ENCODE results near the gene PSMB4.
"Not testable (repeated sequence)": the region's sequence is repeated elsewhere in the genome, so short reads cannot be mapped to it uniquely, and the experiment has no call there.

Gene PSMB4

DNA sequence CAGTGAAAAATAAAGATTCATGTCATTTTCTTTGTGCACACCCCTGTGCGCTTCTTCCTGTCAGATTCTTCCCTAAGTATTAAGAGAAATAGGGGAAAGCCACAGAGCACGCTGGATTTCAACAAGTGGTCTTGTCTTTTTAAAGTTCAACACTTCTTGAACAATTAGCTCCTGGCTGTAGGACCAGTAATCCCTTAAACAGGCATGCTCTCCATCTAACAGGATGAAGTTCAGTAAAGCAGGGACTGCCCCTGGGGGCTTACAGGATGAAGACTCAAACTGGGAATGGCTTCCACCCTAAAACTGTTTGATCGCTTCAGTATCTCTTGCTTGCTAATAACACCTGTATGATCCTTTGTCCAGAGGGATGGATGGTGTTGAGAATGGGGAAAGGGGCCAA is 4.2 kb downstream of the PSMB4 start:
- no peak for TF ChIP-seq ZNF274 (IDR thresholded peaks at IDR 0.05; ENCODE audit: low read depth, low read length)
- H3K4me3 ChIP-seq (ENCODE audit: low read length), result no peak overlapping the region

DNA sequence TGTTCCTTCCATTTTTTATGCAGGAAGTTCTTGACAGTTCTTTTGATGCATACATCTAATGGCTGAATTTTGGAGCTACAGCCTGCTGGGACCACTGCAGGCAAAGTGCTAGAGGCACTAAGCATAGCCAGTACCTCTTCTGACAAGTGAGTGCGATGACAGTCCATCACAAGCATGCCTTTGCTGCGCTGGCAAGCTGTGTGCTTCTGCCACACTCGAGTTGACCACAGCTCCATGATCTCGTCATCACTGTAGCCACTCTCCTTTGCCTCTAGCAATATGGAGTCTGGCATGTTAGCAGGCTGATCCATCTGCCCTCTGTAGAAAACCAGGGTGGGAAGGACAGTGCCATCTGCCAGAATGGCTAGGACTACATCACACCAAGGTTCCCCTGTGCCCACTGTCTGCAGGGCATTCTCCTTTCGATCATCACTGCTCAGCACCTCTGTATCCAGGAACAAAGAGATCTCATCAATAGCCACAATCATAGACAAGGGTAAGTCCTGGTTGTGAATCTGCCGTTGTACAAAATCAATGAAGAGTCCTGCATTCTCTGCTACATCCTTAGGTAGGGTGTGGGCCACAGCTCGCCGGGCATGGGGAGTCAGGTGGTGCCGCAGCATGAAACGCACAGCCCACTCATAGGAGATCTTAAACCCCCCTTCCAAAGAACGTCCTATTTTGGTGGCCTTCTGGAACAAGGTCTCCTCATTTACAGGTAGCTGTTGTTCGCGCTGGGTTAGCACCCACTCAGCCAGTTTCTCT is 6.0 kb downstream of the PSMB4 start:
- TF ChIP-seq ZNF274 (IDR thresholded peaks at IDR 0.05; ENCODE audit: low read depth, low read length), result no peak
- no peak overlapping the region for H3K4me3 ChIP-seq (ENCODE audit: low read length)

DNA sequence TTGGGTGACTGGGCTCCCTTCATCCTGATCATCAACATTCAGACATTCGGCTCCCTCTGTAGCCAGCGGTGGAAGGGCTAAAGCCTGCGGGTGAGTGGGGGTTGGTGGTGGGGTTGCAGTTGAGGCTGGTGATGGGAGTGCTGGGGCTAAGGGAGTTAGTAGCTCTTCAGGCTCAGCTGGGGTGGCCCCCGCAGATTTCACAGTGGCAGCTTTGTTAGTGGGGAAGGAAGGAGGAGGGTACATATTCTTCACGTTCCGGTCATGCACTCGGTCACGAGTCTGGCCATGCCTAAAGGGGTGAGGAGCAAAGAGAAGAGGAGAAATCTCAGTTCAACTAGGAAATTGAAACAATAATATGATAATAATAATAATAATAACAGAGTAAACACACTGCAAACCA is 6.8 kb downstream of the PSMB4 start:
- no peak overlapping the region for H3K4me3 ChIP-seq (ENCODE audit: low read length)
- no peak for TF ChIP-seq ZNF274 (IDR thresholded peaks at IDR 0.05; ENCODE audit: low read depth, low read length)

DNA sequence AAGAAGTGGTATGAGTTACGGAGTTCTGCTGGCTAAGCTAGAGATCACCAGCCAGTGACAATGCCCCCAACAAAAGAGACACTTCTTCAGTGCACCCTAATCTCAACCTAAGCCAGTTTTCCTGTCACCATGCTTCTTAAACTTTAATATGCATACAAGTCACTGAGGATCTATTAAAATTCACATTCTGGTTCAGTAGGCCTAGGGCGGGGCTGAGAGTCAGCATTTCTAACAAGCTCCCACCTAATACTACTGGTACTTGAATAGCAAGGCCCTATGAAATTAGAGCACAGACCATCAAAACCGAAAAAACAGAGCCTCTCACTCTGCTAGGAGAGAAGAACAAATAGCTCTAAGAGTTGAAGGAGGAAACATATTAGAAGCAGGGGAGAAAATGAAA is 7.9 kb downstream of the PSMB4 start:
- TF ChIP-seq ZNF274 (IDR thresholded peaks at IDR 0.05; ENCODE audit: low read depth, low read length), result no peak
- no peak overlapping the region for H3K4me3 ChIP-seq (ENCODE audit: low read length)

DNA sequence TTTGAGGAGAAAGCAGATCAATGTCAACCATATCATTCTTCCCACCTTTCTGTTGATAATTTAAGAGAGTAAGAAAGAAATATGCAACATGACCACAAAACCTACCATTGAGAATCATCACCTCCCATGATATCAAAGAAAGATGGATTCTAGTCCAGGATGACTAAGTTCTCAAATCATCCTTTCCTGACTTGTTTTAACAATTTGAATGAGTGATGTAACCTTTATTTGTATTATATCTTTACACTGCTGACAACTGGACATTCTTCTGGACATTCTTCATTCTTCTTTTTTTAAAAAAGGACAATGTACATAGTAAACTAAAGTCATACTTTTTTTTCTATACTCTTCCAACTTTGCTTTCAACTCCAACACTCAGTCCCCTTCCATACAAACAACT is 9.5 kb downstream of the PSMB4 start:
- TF ChIP-seq ZNF274 (IDR thresholded peaks at IDR 0.05; ENCODE audit: low read depth, low read length), result no peak
- no peak overlapping the region for H3K4me3 ChIP-seq (ENCODE audit: low read length)

DNA sequence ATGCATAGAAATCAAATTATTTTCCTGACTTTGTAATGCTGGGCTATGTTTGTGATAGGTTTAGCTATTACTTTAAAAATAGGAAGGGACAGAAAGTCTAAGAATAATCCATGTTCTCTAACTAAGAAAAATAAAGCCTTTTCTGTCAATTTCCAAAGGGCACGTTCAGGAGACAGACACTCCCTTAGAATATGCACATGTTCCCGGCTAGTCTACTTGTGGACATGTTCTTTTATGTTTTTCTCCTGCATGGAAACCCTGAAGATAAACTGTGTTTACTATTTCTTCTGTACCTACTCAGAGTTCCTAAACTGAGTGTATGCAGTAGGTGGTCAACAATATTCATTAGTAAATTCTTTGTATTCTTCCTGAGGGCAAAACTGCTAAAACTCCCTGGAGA is 12.5 kb downstream of the PSMB4 start:
- no peak for TF ChIP-seq ZNF274 (IDR thresholded peaks at IDR 0.05; ENCODE audit: low read depth, low read length)
- H3K4me3 ChIP-seq (ENCODE audit: low read length), result no peak overlapping the region

DNA sequence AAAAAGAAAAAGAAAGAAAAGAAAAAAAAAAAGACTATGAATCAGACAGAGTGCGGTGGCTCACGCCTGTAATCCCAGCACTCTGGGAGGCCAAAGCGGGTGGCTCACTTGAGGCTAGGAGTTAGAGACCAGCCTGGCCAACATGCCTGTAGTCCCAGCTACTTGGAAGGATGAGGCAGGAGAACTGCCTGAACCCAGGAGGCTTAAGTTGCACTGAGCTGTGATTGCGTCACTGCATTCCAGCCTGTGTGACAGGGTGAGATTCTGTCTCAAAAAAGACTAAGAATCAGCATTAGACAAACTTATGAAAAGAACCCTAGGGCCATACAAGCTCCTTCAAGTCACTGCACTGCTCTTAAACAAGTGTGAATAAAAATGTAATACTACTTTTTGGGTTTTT is 16.9 kb downstream of the PSMB4 start:
- no peak for TF ChIP-seq ZNF274 (IDR thresholded peaks at IDR 0.05; ENCODE audit: low read depth, low read length)
- no peak overlapping the region for H3K4me3 ChIP-seq (ENCODE audit: low read length)

DNA sequence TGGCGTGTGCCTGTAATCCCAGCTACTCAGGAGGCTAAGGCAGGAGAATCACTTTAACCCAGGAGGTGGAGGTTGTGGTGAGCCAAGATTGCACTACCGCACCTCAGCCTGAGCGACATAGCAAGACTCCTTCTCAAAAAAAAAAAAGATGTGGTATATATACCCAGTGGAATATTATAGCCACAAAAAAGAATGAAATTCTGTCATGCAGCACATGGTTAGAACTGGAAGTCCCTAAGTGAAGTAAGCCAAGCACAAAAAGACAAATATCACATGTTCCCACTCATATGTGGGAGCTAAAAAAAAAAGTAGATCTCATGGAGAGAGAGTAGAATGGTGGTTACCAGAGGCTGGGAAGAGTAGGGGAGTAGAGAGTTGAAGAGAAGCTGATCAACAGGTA is 18.7 kb downstream of the PSMB4 start:
- no peak for TF ChIP-seq ZNF274 (IDR thresholded peaks at IDR 0.05; ENCODE audit: low read depth, low read length)
- H3K4me3 ChIP-seq (ENCODE audit: low read length), result no peak overlapping the region

DNA sequence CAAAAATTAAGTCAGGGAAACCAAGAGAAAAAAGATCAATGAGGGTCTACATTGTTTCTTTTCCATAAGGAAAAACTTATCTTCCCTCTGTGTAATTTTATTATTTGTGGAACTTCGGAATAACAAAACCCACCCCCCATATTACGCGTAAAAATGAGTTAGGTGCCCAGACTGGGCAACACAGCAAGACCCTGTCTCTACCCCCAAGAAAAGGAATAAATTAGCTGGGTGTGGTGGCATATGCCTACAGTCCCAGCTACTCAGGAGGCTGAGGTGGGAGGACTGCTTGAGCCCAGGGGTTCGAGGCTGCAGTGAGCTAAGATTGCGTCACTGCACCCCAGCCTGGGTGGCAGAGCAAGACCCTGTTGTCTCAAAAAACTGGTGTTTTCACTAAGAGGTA is 20.4 kb downstream of the PSMB4 start:
- no peak for TF ChIP-seq ZNF274 (IDR thresholded peaks at IDR 0.05; ENCODE audit: low read depth, low read length)
- H3K4me3 ChIP-seq (ENCODE audit: low read length), result no peak overlapping the region

DNA sequence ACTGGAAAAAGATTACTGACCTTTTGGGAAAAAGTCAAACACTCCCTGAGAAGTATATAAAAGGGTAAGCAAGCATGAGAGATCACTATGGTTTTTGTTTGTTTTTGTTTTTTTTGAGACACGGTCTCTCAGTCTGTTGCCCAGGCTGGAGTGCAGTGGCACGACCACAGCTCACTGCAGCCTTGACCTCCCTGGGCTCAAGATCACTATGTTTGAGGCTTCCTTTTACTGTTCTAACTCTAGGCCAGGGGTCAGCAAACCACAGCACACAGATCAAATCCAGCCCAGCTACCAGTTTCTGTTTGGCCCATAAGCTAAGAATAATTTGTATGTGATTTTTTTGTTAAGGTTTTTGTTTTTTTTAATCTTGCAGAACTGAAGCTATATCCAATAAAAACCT is 25.7 kb downstream of the PSMB4 start:
- TF ChIP-seq ZNF274 (IDR thresholded peaks at IDR 0.05; ENCODE audit: low read depth, low read length), result no peak
- no peak overlapping the region for H3K4me3 ChIP-seq (ENCODE audit: low read length)

DNA sequence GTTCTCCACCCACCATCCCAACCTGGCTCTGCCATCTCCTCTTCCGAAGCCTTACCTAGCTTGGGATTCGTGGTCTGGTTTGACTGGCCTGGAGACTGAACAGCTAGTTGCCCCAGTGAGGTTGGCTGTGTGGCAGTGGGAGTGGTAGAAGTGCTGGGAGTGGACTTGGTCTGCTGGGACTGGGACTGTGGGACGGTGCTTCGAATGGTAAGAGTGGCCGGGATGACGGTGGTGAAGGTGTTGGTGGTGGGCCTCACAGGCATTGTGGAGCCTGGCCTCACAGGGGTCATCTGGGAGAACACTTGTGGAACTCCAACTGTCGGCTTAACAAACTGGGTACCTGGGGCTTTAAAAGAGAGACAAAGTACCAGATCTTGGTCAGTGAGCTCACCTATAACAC is 28.7 kb downstream of the PSMB4 start:
- TF ChIP-seq ZNF274 (IDR thresholded peaks at IDR 0.05; ENCODE audit: low read depth, low read length), result no peak

DNA sequence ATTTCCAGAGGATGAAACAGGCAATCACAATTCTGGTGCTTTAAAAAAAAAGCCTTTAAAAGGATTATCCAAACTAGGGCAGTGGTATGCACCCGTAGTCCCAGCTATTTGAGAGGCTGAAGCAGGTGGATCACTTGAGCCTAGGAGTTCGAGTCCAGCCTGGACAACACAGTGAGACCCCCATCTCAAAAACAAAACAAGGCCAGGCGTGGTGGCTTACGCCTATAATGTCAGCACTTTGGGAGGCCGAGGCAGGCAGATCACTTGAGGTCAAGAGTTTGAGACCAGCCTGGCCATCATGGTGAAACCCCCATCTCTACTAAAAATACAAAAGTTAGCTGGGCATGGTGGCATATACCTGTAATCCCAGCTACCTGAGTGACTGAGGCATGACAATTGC is 34.5 kb downstream of the PSMB4 start:
- not testable (repeated sequence) for H3K4me3 ChIP-seq (ENCODE audit: low read length)

More for the DNA sequence above, 28.7 kb downstream of the PSMB4 start:
- no peak overlapping the region for H3K4me3 ChIP-seq (ENCODE audit: low read length)

DNA sequence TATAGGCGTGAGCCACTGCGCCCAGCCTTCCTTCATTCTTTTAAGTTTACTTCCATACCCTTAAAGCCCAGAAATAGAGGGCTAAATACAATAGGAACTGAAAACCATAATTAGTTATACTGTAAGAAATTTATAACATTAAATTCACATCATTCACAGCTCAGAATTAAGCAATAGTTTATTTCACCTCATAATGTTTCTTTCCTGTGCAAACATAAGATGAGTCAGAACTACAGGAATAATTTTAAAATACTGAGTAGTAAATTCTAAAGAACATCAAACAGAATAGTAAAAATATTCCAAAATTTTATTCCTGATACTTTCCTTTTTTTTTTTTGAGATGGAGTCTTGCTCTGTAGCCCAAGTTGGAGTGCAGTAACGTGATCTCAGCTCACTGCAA is 35.8 kb downstream of the PSMB4 start:
- no peak overlapping the region for H3K4me3 ChIP-seq (ENCODE audit: low read length)
- TF ChIP-seq ZNF274 (IDR thresholded peaks at IDR 0.05; ENCODE audit: low read depth, low read length), result no peak

DNA sequence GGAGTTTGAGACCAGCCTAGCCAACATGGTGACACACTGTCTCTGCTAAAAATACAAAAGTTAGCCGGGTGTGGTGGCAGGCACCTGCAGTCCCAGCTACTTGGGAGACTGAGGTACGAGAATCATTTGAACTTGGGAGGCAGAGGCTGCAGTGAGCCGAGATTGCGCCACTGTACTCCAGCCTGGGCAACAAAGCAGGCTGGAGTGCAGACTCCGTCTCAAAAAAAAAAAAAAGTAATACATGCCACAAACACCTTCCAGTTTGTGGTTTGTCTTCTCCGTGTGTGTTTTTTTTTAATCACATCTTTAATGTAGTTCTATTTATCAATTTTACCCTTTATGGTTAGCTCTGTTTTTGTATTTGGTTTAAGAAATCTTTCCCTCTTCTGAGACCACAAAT is 37.6 kb downstream of the PSMB4 start:
- no peak for TF ChIP-seq ZNF274 (IDR thresholded peaks at IDR 0.05; ENCODE audit: low read depth, low read length)
- H3K4me3 ChIP-seq (ENCODE audit: low read length), result no peak overlapping the region

DNA sequence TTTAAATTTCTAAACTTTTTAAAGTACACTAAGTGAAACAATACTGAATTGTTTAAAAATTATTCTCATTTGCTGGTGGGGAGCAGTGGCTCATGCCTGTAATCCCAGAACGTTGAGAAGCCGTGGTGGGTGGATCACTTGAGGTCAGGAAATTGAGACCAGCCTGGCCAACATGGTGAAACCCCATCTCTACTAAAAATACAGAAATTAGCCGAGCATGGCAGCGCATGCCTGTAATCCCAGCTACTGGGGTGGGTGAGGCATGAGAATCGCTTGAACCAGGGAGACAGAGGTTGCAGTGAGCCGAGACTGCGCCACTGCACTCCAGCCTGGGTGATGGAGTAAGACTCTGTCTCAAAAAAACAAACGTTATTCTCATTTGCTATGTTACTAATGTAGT is 38.0 kb downstream of the PSMB4 start:
- H3K4me3 ChIP-seq (ENCODE audit: low read length), result not testable (repeated sequence)
